BLaER1 (cell line): Measurements from ENCODE around the gene RAD51C.
"Not testable (repeated sequence)": the region's sequence is repeated elsewhere in the genome, so short reads cannot be mapped to it uniquely, and the experiment has no call there.

ENCODE experiments used
- H3K27ac ChIP-seq: shearing (Covaris generic); formaldehyde crosslinking; 2 replicates; pipeline ENCODE4 v1.8.1; 2022
- H3K27me3 ChIP-seq: shearing (Covaris generic); formaldehyde crosslinking; 2 replicates; pipeline ENCODE4 v1.8.1; 2022
- H3K36me3 ChIP-seq: shearing (Covaris generic); formaldehyde crosslinking; 2 replicates; pipeline ENCODE4 v1.8.1; 2022
- H3K4me1 ChIP-seq: shearing (Covaris generic); formaldehyde crosslinking; 2 replicates; pipeline ENCODE4 v1.8.1; 2022
- H3K4me2 ChIP-seq: shearing (Covaris generic); formaldehyde crosslinking; 2 replicates; pipeline ENCODE4 v1.8.1; 2022
- H3K4me3 ChIP-seq: shearing (Covaris generic); formaldehyde crosslinking; 2 replicates; pipeline ENCODE4 v1.8.1; 2022
- H3K9ac ChIP-seq: shearing (Covaris generic); formaldehyde crosslinking; 2 replicates; pipeline ENCODE4 v1.8.1; 2022
- H3K9me3 ChIP-seq: shearing (Covaris generic); formaldehyde crosslinking; 2 replicates; pipeline ENCODE4 v1.8.1; 2022
- H4K20me1 ChIP-seq: shearing (Covaris generic); formaldehyde crosslinking; 2 replicates; pipeline ENCODE4 v1.8.1; 2022
- Cebpa-rat ChIP-seq: shearing (Covaris generic); IDR thresholded peaks from 2 replicates; pipeline ENCODE4 v1.8.1; 2022

The RAD51C gene

GRCh38 chr17:58665946-58666857 is 26.2 kb upstream of the RAD51C start:
- H3K4me1 ChIP-seq, result 0 out of 2 replicates have a peak, but pooled peaks cover 8% of the 10 kb centered on the region
- no peak for TF ChIP-seq Cebpa-rat
- no peak overlapping the region for H3K4me3 ChIP-seq
- H3K27ac ChIP-seq, result no peak overlapping the region
- H3K27me3 ChIP-seq, result no peaks in the 10 kb centered on the region
- H3K36me3 ChIP-seq, result no peaks in the 10 kb centered on the region
- H3K4me2 ChIP-seq, result peak overlapping the region; percentile 25; the same call in 1 of the 2 replicates
- no peak overlapping the region for H3K9ac ChIP-seq
- no peaks in the 10 kb centered on the region for H4K20me1 ChIP-seq
- H3K9me3 ChIP-seq, result no peaks in the 10 kb centered on the region

DNA sequence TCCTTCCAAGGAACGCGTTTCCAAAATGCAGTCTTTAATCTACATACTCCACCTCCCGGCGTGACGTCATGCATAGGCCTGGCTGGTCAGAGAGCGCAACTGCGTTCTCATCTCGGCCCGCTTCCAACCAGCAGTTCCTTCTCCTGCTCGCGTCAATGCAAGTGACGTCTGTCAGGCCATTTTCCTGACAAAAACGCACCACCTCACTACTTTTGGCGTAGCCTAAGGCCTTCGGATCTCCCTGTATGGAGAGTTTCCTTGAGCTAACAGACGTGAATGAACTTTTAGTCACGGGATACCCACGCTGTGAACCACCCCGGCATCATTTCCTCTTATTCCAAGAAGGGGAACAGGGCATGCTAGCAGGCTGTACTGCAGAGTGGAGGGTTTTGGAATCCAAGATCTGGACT is 25.5 kb upstream of the RAD51C start:
- H3K4me2 ChIP-seq, result peak overlapping the region; percentile 25; the same call in 1 of the 2 replicates
- H3K4me3 ChIP-seq, result no peak overlapping the region
- H4K20me1 ChIP-seq, result no peaks in the 10 kb centered on the region
- no peak overlapping the region for H3K9ac ChIP-seq
- H3K4me1 ChIP-seq, result 0 out of 2 replicates have a peak, but pooled peaks cover 8% of the 10 kb centered on the region
- H3K36me3 ChIP-seq, result no peaks in the 10 kb centered on the region
- no peaks in the 10 kb centered on the region for H3K27me3 ChIP-seq
- no peak for TF ChIP-seq Cebpa-rat
- H3K9me3 ChIP-seq, result no peaks in the 10 kb centered on the region
- H3K27ac ChIP-seq, result no peak overlapping the region

DNA sequence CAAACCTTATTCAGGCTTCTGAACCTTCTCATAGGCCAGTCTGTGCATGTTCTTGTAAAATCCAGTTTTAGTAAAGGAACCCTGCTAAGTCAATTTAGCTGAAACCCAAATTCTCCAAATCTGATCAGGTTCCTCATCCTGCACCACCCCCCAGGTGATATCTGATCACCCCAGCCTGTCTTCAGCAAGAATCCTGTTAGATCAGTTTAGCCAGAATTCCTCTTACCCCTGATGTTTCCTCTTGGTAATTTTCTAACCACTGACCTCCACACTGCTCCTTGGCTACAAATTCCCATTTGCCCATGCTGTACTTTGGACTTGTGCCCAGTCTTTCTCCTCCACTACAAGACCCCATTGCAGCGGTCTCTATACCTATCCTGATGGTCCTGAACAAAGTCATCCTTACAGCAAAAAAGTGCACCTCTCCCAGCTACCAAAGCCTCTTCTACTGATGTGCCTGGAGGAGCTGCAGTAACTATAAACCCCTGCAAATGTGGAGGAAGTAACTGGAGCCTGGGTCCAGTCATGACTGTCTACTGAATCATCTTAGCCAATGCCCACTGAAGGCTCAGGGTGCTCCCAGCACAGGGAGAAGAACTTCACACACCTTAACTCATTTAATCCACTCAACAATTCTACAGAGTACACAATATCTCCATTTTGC is 24.3 kb upstream of the RAD51C start:
- H3K4me3 ChIP-seq, result no peak overlapping the region
- no peaks in the 10 kb centered on the region for H4K20me1 ChIP-seq
- 0 out of 2 replicates have a peak, but pooled peaks cover 8% of the 10 kb centered on the region for H3K4me1 ChIP-seq
- no peak overlapping the region for H3K27ac ChIP-seq
- no peak overlapping the region for H3K4me2 ChIP-seq
- no peaks in the 10 kb centered on the region for H3K9me3 ChIP-seq
- no peak for TF ChIP-seq Cebpa-rat
- H3K36me3 ChIP-seq, result no peaks in the 10 kb centered on the region
- H3K27me3 ChIP-seq, result no peaks in the 10 kb centered on the region
- H3K9ac ChIP-seq, result no peak overlapping the region

- H3K27ac ChIP-seq, result no peak overlapping the region
- H3K4me1 ChIP-seq, result 0 out of 2 replicates have a peak, but pooled peaks cover 8% of the 10 kb centered on the region
- H3K4me3 ChIP-seq, result no peak overlapping the region
- H3K4me2 ChIP-seq, result no peak overlapping the region
- no peak for TF ChIP-seq Cebpa-rat
- no peak overlapping the region for H3K9ac ChIP-seq
- no peaks in the 10 kb centered on the region for H3K27me3 ChIP-seq
- H3K9me3 ChIP-seq, result no peaks in the 10 kb centered on the region
- no peaks in the 10 kb centered on the region for H4K20me1 ChIP-seq
- H3K36me3 ChIP-seq, result no peaks in the 10 kb centered on the region
These were observed 23.8 kb upstream of the RAD51C start for GRCh38 chr17:58668598-58668935.

GRCh38 chr17:58669853-58670252 is 22.5 kb upstream of the RAD51C start:
- Histone ChIP-seq H3K9ac (no peak overlapping the region), H3K27me3 (no peaks in the 10 kb centered on the region), H3K27ac (no peak overlapping the region), H3K4me1 (peaks cover 16% of the 10 kb centered on the region; the same call in 1 of the 2 replicates), H3K4me3 (no peak overlapping the region), H3K36me3 (no peaks in the 10 kb centered on the region), H4K20me1 (no peaks in the 10 kb centered on the region), H3K4me2 (no peak overlapping the region), H3K9me3 (no peaks in the 10 kb centered on the region)
- TF ChIP-seq Cebpa-rat, result no peak

GRCh38 chr17:58671969-58672368 is 20.4 kb upstream of the RAD51C start:
- Histone ChIP-seq H3K27me3 (no peaks in the 10 kb centered on the region), H4K20me1 (no peaks in the 10 kb centered on the region), H3K4me1 (peaks cover 10% of the 10 kb centered on the region; the same call in 1 of the 2 replicates), H3K4me3 (no peak overlapping the region), H3K9ac (no peak overlapping the region), H3K27ac (no peak overlapping the region), H3K36me3 (no peaks in the 10 kb centered on the region), H3K9me3 (no peaks in the 10 kb centered on the region), H3K4me2 (no peak overlapping the region)
- no peak for TF ChIP-seq Cebpa-rat

DNA sequence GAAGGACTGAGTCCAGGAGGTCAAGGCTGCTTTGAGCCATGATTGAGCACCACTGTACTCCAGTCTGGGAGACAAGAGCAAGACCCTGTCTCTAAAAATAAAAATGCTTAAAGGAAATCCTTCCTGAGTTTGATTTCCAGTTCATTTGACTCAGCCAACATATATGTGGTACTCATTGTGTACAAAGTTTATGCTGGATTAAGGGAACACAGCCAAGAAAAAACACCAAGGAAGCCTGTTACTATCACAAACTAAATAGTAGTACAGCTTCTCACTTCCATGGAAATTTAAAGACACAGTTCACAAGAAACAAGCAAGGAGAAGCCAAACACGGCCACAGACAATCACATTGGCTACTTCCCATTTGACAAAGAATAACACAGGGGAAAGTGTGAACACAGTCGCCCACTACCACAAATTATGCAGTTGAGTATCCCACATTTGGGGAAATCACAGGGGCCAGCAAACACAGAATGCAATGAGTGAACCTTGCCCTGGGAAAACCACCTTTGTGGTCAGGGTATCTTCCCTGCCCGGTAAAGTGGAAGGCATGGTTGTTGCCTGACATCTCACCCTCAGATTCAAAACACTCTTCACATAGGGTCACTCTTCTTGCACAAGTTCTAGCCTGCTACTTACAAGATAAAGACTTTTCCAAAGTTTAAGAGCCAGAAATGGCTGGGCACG is 15.1 kb upstream of the RAD51C start:
- Histone ChIP-seq H3K9me3 (no peaks in the 10 kb centered on the region), H3K27ac (no peak overlapping the region), H3K27me3 (no peaks in the 10 kb centered on the region)

DNA sequence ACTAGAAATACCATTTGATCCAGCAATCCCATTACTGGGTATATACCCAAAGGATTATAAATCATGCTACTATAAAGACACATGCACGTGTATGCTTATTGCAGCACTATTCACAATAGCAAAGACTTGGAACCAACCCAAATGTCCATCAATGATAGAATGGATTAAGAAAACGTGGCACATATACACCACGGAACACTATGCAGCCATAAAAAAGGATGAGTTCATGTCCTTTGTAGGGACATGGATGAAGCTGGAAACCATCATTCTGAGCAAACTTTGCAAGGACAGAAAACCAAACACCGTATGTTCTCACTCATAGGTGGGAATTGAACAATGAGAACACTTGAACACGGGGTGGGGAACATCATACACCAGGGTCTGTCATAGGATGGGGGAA is 14.1 kb upstream of the RAD51C start:
- H3K9me3 ChIP-seq, H3K9ac ChIP-seq, H3K27ac ChIP-seq, H4K20me1 ChIP-seq, H3K4me2 ChIP-seq, H3K36me3 ChIP-seq, H3K4me3 ChIP-seq, H3K27me3 ChIP-seq: not testable (repeated sequence)
- peaks cover 17% of the 10 kb centered on the region; the same call in 1 of the 2 replicates for H3K4me1 ChIP-seq

More for the DNA sequence above, 15.1 kb upstream of the RAD51C start:
- TF ChIP-seq Cebpa-rat, result no peak
- Histone ChIP-seq H3K4me3 (no peak overlapping the region), H4K20me1 (no peaks in the 10 kb centered on the region), H3K4me1 (peaks cover 17% of the 10 kb centered on the region; the same call in 1 of the 2 replicates), H3K9ac (no peak overlapping the region), H3K4me2 (no peak overlapping the region), H3K36me3 (no peaks in the 10 kb centered on the region)

DNA sequence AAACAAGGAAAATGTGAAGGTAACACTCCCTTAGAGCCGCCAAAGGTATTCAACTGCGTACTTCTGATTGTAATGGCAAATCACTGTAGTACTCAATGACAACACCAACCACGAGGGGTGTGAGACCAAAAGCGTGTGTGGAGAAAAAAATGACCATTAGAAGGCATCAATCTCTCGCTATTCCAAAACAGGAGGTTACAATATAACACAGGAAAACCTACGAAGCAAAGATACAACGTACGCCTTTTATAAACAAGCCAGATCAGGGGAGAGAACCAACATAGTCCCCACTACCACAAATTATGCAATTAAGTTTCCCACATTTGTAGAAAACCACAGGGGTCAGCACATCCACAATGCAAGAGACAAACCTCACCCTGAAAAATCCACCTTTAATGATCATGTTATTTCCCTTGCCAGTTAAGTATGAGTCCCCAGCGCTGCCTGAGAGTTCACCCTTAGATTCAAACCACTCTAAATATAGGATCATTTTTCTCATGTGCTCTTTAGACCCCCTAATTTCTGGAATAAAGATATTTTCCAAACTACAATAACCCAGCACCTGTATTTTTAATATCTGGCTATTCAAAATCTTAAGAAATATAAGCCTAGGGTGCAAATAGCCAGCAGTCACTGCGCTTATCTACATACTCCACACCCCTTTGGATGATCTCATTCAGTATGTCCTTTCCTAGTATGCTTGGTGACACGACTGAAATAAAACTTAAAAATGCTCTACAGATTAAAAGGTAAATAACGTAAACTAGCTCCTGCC is 13.0 kb upstream of the RAD51C start:
- H3K4me2 ChIP-seq, result no peak overlapping the region

More for the DNA sequence above, 13.0 kb upstream of the RAD51C start:
- Histone ChIP-seq H3K4me3 (no peak overlapping the region), H3K4me1 (0 out of 2 replicates have a peak, but pooled peaks cover 8% of the 10 kb centered on the region), H3K9me3 (no peaks in the 10 kb centered on the region), H3K27me3 (no peaks in the 10 kb centered on the region), H3K9ac (no peak overlapping the region), H3K27ac (no peak overlapping the region), H3K36me3 (no peaks in the 10 kb centered on the region), H4K20me1 (no peaks in the 10 kb centered on the region)
- no peak for TF ChIP-seq Cebpa-rat
